Transverse colon (tissue), 4 donors: ENCODE results near the gene GABBR2. TPM values are rescaled to one million over a fixed set of nuclear protein-coding genes. Genes with fewer than 3 reads are reported as not detected.

ENCODE experiments used
- DNase-seq: peaks from one replicate; pipeline ENCODE4 v3.0.0-alpha.2; 2019
- H3K27ac ChIP-seq, 4 donors: fragments of 200-600 bp; sonication (generic); 2 replicates each; pipeline ENCODE4 v1.5.1; 2016 to 2018; ENCODE audit warnings: inconsistent platforms in 4 of 4
- H3K27me3 ChIP-seq: fragments of 200-600 bp; sonication (generic); 2 replicates; pipeline ENCODE4 v1.5.1; 2017; ENCODE audit warnings: inconsistent platforms
- H3K36me3 ChIP-seq, 4 donors: fragments of 200-600 bp; sonication (generic); 2 replicates each; pipeline ENCODE4 v1.5.1; 2017 to 2019; ENCODE audit warnings: inconsistent platforms in 4 of 4
- H3K4me1 ChIP-seq, 4 donors: fragments of 200-600 bp; sonication (generic); 2 replicates each; pipeline ENCODE4 v1.5.1; 2017 to 2020; ENCODE audit warnings: inconsistent platforms in 4 of 4
- H3K4me3 ChIP-seq, 4 donors: fragments of 200-600 bp; sonication (generic); 1 replicate in 1 of 4; 2 replicates in 3 of 4; pipeline versions ENCODE4 v1.5.1 to v1.6.1; 2017 to 2019; ENCODE audit warnings: inconsistent platforms in 4 of 4
- H3K9me3 ChIP-seq, 2 donors: fragments of 200-600 bp; sonication (generic); 2 replicates each; pipeline ENCODE4 v1.5.1; 2017 to 2019; ENCODE audit warnings: inconsistent platforms in 2 of 2
- CTCF ChIP-seq, 5 experiments: fragments of 200-600 bp in 3 of 5; fragments of 450-650 bp in 2 of 5; sonication (generic) in 3 of 5; IDR thresholded peaks; 1 replicate in 2 of 5; 2 replicates in 3 of 5; pipeline ENCODE4 v1.5.1; 2016 to 2017; ENCODE audit warnings: antibody characterized with exemption in 5 of 5, inconsistent platforms in 3 of 5, mild to moderate bottlenecking in 2 of 5, moderate library complexity in 1 of 5
- EP300 ChIP-seq: sonication (generic); formaldehyde crosslinking; IDR thresholded peaks from one replicate; pipeline ENCODE4 v1.6.1; 2017; ENCODE audit warnings: antibody characterized with exemption, low read depth
- POLR2A ChIP-seq: fragments of 450-650 bp; IDR thresholded peaks from one replicate; pipeline ENCODE4 v1.6.1; 2016; ENCODE audit warnings: antibody characterized with exemption, mild to moderate bottlenecking, moderate library complexity
- POLR2AphosphoS5 ChIP-seq, 3 donors: sonication (generic); formaldehyde crosslinking; IDR thresholded peaks; one replicate each; pipeline ENCODE4 v1.6.1; 2016; ENCODE audit warnings: antibody characterized with exemption in 3 of 3
- WGBS, 2 donors: methylation state at CpG; one replicate each; pipeline ENCODE4 v1.1.5; 2018; ENCODE audit warnings: low coverage in 1 of 2; 5-methylcytosine and 5-hydroxymethylcytosine counted together
- in situ Hi-C, 4 donors: fragments of 200-750 bp; cut with MboI; loops; one replicate each; pipeline versions ENCODE4 v1.15.0 to v1.15.1; 2017; ENCODE audit warnings: low sequenced_read_pairs in 3 of 4, low pct_ligation_motif_present in 1 of 4, low pct_unique_long_range_greater_than_20kb in 1 of 4
- intact Hi-C: fragments of 100-400 bp; cut with DNase I; formaldehyde crosslinking; loops from one replicate; pipeline ENCODE4 v1.15.1; 2023; ENCODE audit warnings: low total_unique reads
- total RNA-seq, 4 donors: library from RNA; depleted of rRNA; stranded (reverse); fragments of >200 nt; gene quantifications; one replicate each; pipeline ENCODE4 v1.1.0, GENCODE V29; 2016

GABBR2 gene
- total RNA-seq, 4 donors from 2014 or later, result not detected

- TF ChIP-seq EP300 (no peak), POLR2A (no peak), POLR2AphosphoS5 (IDR thresholded peaks at IDR 0.05) (no peak), CTCF (IDR thresholded peaks at IDR 0.05) (peak in 1 of 5 experiments; percentile 27)
- no peak overlapping the region for H3K4me3 ChIP-seq
- H3K27ac ChIP-seq, result no peak overlapping the region
- no peaks in the 10 kb centered on the region for H3K4me1 ChIP-seq
- intact Hi-C loops (no loop called here), in situ Hi-C loops (no loop called here)
- H3K36me3 ChIP-seq, result no peaks in the 10 kb centered on the region
- peak; percentile 31 for DNase-seq
- H3K27me3 ChIP-seq, result no peaks in the 10 kb centered on the region
- 48 to 60% methylated on average over 1 to 12 of the region's 12 CpGs for WGBS, 2 donors
- no peaks in the 10 kb centered on the region for H3K9me3 ChIP-seq
Observed at GRCh38 chr9:98536542-98537173, 172.1 kb downstream of the GABBR2 start.

- TF ChIP-seq EP300 (no peak), POLR2AphosphoS5 (IDR thresholded peaks at IDR 0.05) (no peak), CTCF (IDR thresholded peaks at IDR 0.05) (no peak), POLR2A (no peak)
- H3K27me3 ChIP-seq, result no peaks in the 10 kb centered on the region
- in situ Hi-C loops (no loop called here), intact Hi-C loops (no loop called here)
- H3K4me3 ChIP-seq, result no peak overlapping the region
- H3K36me3 ChIP-seq, result no peaks in the 10 kb centered on the region
- DNase-seq, result no peak
- no peaks in the 10 kb centered on the region for H3K4me1 ChIP-seq
- no peaks in the 10 kb centered on the region for H3K9me3 ChIP-seq
- WGBS, 2 donors, result 59 to 67% methylated on average over 1 to 4 of the region's 4 CpGs
- H3K27ac ChIP-seq, result no peak overlapping the region
Observed at GRCh38 chr9:98533866-98534265, 174.9 kb downstream of the GABBR2 start.

GRCh38 chr9:98533132-98533531, 175.6 kb downstream of the GABBR2 start:
- H3K4me1 ChIP-seq, result no peaks in the 10 kb centered on the region
- no peak overlapping the region for H3K27ac ChIP-seq
- TF ChIP-seq POLR2A, result no peak
- TF ChIP-seq EP300, result no peak
- no peak for TF ChIP-seq POLR2AphosphoS5 (IDR thresholded peaks at IDR 0.05)
- no peak for TF ChIP-seq CTCF (IDR thresholded peaks at IDR 0.05)
- H3K9me3 ChIP-seq, result no peaks in the 10 kb centered on the region
- H3K36me3 ChIP-seq, result no peaks in the 10 kb centered on the region
- no peak overlapping the region for H3K4me3 ChIP-seq
- no peak for DNase-seq
- intact Hi-C loops (no loop called here), in situ Hi-C loops (no loop called here)
- H3K27me3 ChIP-seq, result no peaks in the 10 kb centered on the region
- whole genome bisulfite sequencing, 2 donors, result 54% methylated on average over 4 of the region's 4 CpGs; no CpG with 5 or more reads in 1 of the 2 donors

- Histone ChIP-seq H3K27me3 (no peaks in the 10 kb centered on the region), H3K4me3 (no peak overlapping the region), H3K4me1 (no peaks in the 10 kb centered on the region), H3K36me3 (no peaks in the 10 kb centered on the region), H3K27ac (no peak overlapping the region), H3K9me3 (no peaks in the 10 kb centered on the region)
- WGBS, 2 donors, result 76% methylated on average over 3 of the region's 3 CpGs; no CpG with 5 or more reads in 1 of the 2 donors
- intact Hi-C loops (no loop called here), in situ Hi-C loops (no loop called here)
- TF ChIP-seq EP300, result no peak
- no peak for TF ChIP-seq POLR2A
- DNase-seq, result no peak
Observed at GRCh38 chr9:98532574-98532973, 176.2 kb downstream of the GABBR2 start.

- Histone ChIP-seq H3K4me3 (no peak overlapping the region), H3K27me3 (no peaks in the 10 kb centered on the region), H3K36me3 (no peaks in the 10 kb centered on the region), H3K27ac (no peak overlapping the region), H3K9me3 (no peaks in the 10 kb centered on the region), H3K4me1 (no peaks in the 10 kb centered on the region)
- TF ChIP-seq POLR2AphosphoS5 (IDR thresholded peaks at IDR 0.05), result no peak
- TF ChIP-seq POLR2A, result no peak
- in situ Hi-C loops (no loop called here), intact Hi-C loops (no loop called here)
- 72 to 86% methylated on average over 4 of the region's 4 CpGs for WGBS, 2 donors
- DNase-seq, result no peak
Observed at GRCh38 chr9:98532147-98532546, 176.6 kb downstream of the GABBR2 start.
